HepG2 (cell line): Measurements from ENCODE around the gene TAF6L. TPM values are rescaled to one million over a fixed set of nuclear protein-coding genes. Genes with fewer than 3 reads are reported as not detected.
A peak's percentile ranks its signal among the peaks of the same experiment; 100 is the strongest.

ENCODE experiments used
- ERF ChIP-seq: IDR thresholded peaks from 2 replicates; pipeline ENCODE4 v1.6.1; 2018; ENCODE audit warnings: missing biosample characterization, missing genetic modification reagents
- HNRNPL ChIP-seq: fragments of 200-400 bp; formaldehyde crosslinking; IDR thresholded peaks from 2 replicates; pipeline ENCODE4 v1.6.1; 2017; ENCODE audit warnings: mild to moderate bottlenecking, low read depth, low read length
- IRX3 ChIP-seq: sonication (generic); formaldehyde crosslinking; IDR thresholded peaks from 2 replicates; pipeline ENCODE4 v1.8.1; 2023; ENCODE audit warnings: mild to moderate bottlenecking, low read depth, missing genetic modification reagents, borderline replicate concordance
- KLF6 ChIP-seq: IDR thresholded peaks from 2 replicates; pipeline ENCODE4 v1.8.0; 2016; ENCODE audit warnings: missing biosample characterization, missing genetic modification reagents
- NFIB ChIP-seq: sonication (generic); formaldehyde crosslinking; IDR thresholded peaks from 2 replicates; pipeline ENCODE4 v1.9.0; 2021; ENCODE audit warnings: missing genetic modification reagents, mild to moderate bottlenecking, borderline replicate concordance
- NFYC ChIP-seq: IDR thresholded peaks from 2 replicates; pipeline ENCODE4 v1.6.1; 2016; ENCODE audit warnings: missing genetic modification reagents, missing compliant biosample characterization
- NR1H2 ChIP-seq: sonication (generic); formaldehyde crosslinking; IDR thresholded peaks from 2 replicates; pipeline ENCODE4 v1.8.1; 2022; ENCODE audit warnings: low read depth, missing genetic modification reagents, borderline replicate concordance
- SP2 ChIP-seq: sonication (generic); formaldehyde crosslinking; IDR thresholded peaks from 2 replicates; pipeline ENCODE4 v1.5.1; 2020; ENCODE audit warnings: mild to moderate bottlenecking, missing genetic modification reagents
- SYNCRIP ChIP-seq: fragments of 200-400 bp; formaldehyde crosslinking; IDR thresholded peaks from 2 replicates; pipeline ENCODE4 v1.6.1; 2018; ENCODE audit warnings: mild to moderate bottlenecking, low read depth, low read length; ENCODE audit not compliant: insufficient read depth
- ZFP41 ChIP-seq: sonication (generic); formaldehyde crosslinking; IDR thresholded peaks from 2 replicates; pipeline ENCODE4 v1.4.0; 2020; ENCODE audit warnings: mild to moderate bottlenecking, missing genetic modification reagents, borderline replicate concordance
- ZNF124 ChIP-seq: sonication (generic); formaldehyde crosslinking; IDR thresholded peaks from 2 replicates; pipeline ENCODE4 v1.4.0; 2020; ENCODE audit warnings: missing genetic modification reagents
- ZNF232 ChIP-seq: sonication (generic); formaldehyde crosslinking; IDR thresholded peaks from 2 replicates; pipeline ENCODE4 v1.4.0; 2020; ENCODE audit warnings: missing genetic modification reagents, borderline replicate concordance
- ZNF274 ChIP-seq: sonication (generic); formaldehyde crosslinking; IDR thresholded peaks from 2 replicates; pipeline ENCODE4 v1.5.1; 2020; ENCODE audit warnings: mild to moderate bottlenecking, missing genetic modification reagents
- ZNF350 ChIP-seq: sonication (generic); formaldehyde crosslinking; IDR thresholded peaks from 2 replicates; pipeline ENCODE4 v1.4.0; 2020; ENCODE audit warnings: mild to moderate bottlenecking, low read depth, missing genetic modification reagents, borderline replicate concordance
- polyA plus RNA-seq, 8 experiments: library from polyadenylated mRNA; depleted of rRNA in 3 of 8; stranded (reverse) in 7 of 8; unstranded in 1 of 8; fragments of >200 nt; fragmentation: Illumina TruSeq in 4 of 8; extraction: Trizol in 4 of 8; gene quantifications; 2 replicates each; pipeline versions ENCODE4 v1.2.1 to v1.2.3, GENCODE V29; 2011 to 2016; ENCODE audit warnings: low read depth in 4 of 8, missing spikeins in 1 of 8, mixed read lengths in 1 of 8; ENCODE audit not compliant: insufficient read depth in 1 of 8
- total RNA-seq, 5 experiments: library from RNA; depleted of rRNA; stranded (reverse); fragments of >200 nt; fragmentation: Illumina TruSeq; extraction: Trizol; gene quantifications; 2 replicates each; pipeline ENCODE4 v1.2.3, GENCODE V29; 2016; ENCODE audit warnings: low read depth in 1 of 5
- TF ChIP-seq, protein P1 (sequence below): sonication (generic); formaldehyde crosslinking; IDR thresholded peaks from 2 replicates; pipeline ENCODE4 v1.4.0; 2020; ENCODE audit warnings: missing genetic modification reagents
- TF ChIP-seq, protein P2 (sequence below): sonication (generic); formaldehyde crosslinking; IDR thresholded peaks from 2 replicates; pipeline ENCODE4 v1.8.1; 2023; ENCODE audit warnings: mild to moderate bottlenecking, moderate library complexity, missing genetic modification reagents
- TF ChIP-seq, protein P3 (sequence below): IDR thresholded peaks from 2 replicates; pipeline ENCODE4 v1.6.1; 2016; ENCODE audit warnings: control low read depth
- TF ChIP-seq, protein P4 (sequence below): sonication (generic); formaldehyde crosslinking; IDR thresholded peaks from 2 replicates; pipeline ENCODE4 v1.4.0; 2020; ENCODE audit warnings: missing genetic modification reagents

Gene TAF6L
- total and polyA plus RNA-seq, 2 of the 13 experiments (the other 11 are each of a cell fraction or from before 2014, with no cell fraction given): 12.6 to 19.4 TPM

DNA sequence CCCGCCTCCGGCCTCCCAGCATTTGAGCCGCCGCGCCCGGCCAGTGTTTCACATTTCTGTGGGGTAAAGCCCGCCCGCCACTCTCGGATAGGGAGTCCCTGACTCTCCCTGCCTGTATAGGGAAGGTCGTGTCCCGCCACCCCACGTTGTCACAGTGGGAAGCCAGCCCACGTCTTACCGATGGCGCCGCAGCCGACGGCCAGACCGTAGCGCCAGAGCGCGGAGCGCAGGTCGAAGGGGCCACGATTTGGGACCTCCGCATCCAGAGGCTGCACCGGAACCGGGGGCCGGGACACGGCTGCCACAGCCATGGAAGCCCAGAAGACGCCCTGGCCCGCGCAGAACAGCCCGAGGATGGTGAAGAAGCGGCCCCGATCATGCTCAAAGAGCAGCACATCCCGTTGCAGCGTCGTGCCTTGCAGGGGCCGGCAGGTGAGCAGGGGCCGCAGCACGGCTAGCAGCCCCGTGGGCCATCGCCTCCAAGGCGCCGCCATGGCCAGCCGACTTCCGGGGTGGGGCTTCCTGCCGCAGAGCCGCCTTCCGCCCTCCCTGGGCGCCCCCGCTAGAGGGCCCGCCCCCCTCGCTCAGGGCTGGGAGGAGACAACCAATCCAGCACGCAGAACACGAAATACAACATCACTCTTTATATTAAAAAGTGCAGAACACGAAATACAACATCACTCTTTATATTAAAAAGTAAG is 20.5 kb downstream of the TAF6L start, which contains the start of gene TMEM223 (continued):
- TF ChIP-seq, protein P1, sequence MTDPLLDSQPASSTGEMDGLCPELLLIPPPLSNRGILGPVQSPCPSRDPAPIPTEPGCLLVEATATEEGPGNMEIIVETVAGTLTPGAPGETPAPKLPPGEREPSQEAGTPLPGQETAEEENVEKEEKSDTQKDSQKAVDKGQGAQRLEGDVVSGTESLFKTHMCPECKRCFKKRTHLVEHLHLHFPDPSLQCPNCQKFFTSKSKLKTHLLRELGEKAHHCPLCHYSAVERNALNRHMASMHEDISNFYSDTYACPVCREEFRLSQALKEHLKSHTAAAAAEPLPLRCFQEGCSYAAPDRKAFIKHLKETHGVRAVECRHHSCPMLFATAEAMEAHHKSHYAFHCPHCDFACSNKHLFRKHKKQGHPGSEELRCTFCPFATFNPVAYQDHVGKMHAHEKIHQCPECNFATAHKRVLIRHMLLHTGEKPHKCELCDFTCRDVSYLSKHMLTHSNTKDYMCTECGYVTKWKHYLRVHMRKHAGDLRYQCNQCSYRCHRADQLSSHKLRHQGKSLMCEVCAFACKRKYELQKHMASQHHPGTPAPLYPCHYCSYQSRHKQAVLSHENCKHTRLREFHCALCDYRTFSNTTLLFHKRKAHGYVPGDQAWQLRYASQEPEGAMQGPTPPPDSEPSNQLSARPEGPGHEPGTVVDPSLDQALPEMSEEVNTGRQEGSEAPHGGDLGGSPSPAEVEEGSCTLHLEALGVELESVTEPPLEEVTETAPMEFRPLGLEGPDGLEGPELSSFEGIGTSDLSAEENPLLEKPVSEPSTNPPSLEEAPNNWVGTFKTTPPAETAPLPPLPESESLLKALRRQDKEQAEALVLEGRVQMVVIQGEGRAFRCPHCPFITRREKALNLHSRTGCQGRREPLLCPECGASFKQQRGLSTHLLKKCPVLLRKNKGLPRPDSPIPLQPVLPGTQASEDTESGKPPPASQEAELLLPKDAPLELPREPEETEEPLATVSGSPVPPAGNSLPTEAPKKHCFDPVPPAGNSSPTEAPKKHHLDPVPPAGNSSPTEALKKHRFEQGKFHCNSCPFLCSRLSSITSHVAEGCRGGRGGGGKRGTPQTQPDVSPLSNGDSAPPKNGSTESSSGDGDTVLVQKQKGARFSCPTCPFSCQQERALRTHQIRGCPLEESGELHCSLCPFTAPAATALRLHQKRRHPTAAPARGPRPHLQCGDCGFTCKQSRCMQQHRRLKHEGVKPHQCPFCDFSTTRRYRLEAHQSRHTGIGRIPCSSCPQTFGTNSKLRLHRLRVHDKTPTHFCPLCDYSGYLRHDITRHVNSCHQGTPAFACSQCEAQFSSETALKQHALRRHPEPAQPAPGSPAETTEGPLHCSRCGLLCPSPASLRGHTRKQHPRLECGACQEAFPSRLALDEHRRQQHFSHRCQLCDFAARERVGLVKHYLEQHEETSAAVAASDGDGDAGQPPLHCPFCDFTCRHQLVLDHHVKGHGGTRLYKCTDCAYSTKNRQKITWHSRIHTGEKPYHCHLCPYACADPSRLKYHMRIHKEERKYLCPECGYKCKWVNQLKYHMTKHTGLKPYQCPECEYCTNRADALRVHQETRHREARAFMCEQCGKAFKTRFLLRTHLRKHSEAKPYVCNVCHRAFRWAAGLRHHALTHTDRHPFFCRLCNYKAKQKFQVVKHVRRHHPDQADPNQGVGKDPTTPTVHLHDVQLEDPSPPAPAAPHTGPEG (CRISPR knock-in tag): no peak; the same call in 1 of the 2 replicates
- TF ChIP-seq NFYC (CRISPR knock-in tag): 0 out of 2 replicates have a peak, but pooled peaks have one; percentile 14
- TF ChIP-seq ERF (CRISPR knock-in tag): peak; percentile 48; the same call in 1 of the 2 replicates
- TF ChIP-seq, protein P2, sequence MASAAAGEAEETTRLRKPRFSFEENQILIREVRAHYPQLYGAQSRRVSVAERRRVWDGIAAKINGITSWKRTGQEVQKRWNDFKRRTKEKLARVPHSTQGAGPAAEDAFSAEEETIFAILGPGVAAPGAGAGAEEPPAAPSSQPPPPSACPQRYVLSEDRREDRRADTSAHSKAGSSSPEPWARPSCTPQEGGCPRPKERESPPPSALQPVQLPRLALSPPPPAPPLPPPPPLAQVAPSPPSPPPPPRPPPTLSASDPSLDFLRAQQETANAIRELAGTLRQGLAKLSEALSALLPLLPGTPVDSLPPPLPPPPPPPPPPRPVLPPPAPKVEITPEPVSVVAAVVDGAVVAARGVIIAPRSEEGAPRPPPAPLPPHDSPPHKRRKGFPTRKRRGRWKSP (CRISPR knock-in tag): peak; percentile 51; the same call in 1 of the 2 replicates
- no peak for TF ChIP-seq SYNCRIP
- peak; percentile 85; the same call in 1 of the 2 replicates for TF ChIP-seq ZNF124 (CRISPR knock-in tag)
- peak; percentile 31; the same call in 1 of the 2 replicates for TF ChIP-seq KLF6 (CRISPR knock-in tag)
- TF ChIP-seq SP2 (CRISPR knock-in tag): peak; percentile 76
- peak; percentile 78; the same call in 1 of the 2 replicates for TF ChIP-seq ZNF350 (CRISPR knock-in tag)
- TF ChIP-seq, protein P3, sequence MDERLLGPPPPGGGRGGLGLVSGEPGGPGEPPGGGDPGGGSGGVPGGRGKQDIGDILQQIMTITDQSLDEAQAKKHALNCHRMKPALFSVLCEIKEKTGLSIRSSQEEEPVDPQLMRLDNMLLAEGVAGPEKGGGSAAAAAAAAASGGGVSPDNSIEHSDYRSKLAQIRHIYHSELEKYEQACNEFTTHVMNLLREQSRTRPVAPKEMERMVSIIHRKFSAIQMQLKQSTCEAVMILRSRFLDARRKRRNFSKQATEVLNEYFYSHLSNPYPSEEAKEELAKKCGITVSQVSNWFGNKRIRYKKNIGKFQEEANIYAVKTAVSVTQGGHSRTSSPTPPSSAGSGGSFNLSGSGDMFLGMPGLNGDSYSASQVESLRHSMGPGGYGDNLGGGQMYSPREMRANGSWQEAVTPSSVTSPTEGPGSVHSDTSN (CRISPR knock-in tag): no peak
- TF ChIP-seq, protein P4, sequence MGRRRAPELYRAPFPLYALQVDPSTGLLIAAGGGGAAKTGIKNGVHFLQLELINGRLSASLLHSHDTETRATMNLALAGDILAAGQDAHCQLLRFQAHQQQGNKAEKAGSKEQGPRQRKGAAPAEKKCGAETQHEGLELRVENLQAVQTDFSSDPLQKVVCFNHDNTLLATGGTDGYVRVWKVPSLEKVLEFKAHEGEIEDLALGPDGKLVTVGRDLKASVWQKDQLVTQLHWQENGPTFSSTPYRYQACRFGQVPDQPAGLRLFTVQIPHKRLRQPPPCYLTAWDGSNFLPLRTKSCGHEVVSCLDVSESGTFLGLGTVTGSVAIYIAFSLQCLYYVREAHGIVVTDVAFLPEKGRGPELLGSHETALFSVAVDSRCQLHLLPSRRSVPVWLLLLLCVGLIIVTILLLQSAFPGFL (CRISPR knock-in tag): no peak
- no peak for TF ChIP-seq NR1H2
- TF ChIP-seq ZFP41: peak; percentile 38; the same call in 1 of the 2 replicates
- TF ChIP-seq IRX3 (CRISPR knock-in tag): no peak
- 0 out of 2 replicates have a peak, but pooled peaks have one; percentile 9 for TF ChIP-seq ZNF232 (CRISPR knock-in tag)
- TF ChIP-seq ZNF274 (CRISPR knock-in tag): peak; percentile 81
- no peak for TF ChIP-seq NFIB (CRISPR knock-in tag)
- TF ChIP-seq HNRNPL: no peak; the same call in 1 of the 2 replicates
